ENCODE measurements around the gene TSPAN18. TPM values are rescaled to one million over a fixed set of nuclear protein-coding genes. Genes with fewer than 3 reads are reported as not detected.
A peak's percentile ranks its signal among the peaks of the same experiment; 100 is the strongest.

Gene TSPAN18
- total and polyA plus RNA-seq, 2 of the 8 experiments (the other 6 are each of a cell fraction or from before 2014, with no cell fraction given): 5.2 to 10.2 TPM

DNA sequence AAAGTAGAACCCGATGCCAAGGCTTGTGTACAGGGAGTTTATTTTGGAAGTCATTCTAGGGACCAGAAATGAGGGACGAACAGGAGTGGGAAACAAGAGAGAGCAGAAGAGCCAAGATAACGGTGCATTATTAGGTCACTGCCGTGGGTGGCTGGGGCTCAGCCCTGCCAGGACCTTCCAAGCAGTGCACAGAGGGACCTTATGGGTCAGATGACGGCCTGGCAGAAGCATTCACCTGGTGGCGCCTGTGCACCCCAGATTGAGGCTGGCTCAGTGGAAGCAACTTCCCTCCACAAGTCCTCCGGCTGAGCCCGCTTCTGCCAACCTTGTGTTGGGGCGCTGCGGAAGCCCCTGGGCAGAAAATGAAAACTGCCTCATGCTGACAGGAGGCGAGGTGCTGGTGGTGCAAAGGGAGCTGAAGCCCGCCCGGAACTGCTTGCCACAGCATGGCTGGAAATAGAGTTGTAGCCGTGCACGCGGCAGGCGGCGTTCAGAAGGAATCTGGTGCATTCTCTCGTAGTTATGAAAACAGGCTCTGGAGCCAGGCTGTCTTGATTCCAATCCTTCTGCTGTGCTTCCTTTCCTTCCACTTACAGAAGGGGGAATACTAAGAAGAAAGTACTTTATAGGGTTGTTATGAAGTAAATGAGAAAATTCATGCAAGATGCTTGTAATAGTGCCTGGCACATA lies 246.1 kb downstream of the TSPAN18 start:
- H3K79me2 ChIP-seq (ENCODE audit: control insufficient read depth in 1 of 2, insufficient read depth in 2 of 2, low read length in 2 of 2): no peaks in the 10 kb centered on the region
- no peak overlapping the region for H3K18ac ChIP-seq (ENCODE audit: extremely low read depth, low read length)
- H3K9me3 ChIP-seq (ENCODE audit: insufficient read depth in 2 of 2, low read depth in 1 of 2, low read length in 1 of 2): no peaks in the 10 kb centered on the region
- no peak overlapping the region for H2BK20ac ChIP-seq (ENCODE audit: low read length)
- no peaks in the 10 kb centered on the region for H3K23me2 ChIP-seq (ENCODE audit: low read depth, low read length)
- no peaks in the 10 kb centered on the region for H3K79me1 ChIP-seq (ENCODE audit: low read depth, low read length)
- CTCF ChIA-PET (ENCODE audit: partially characterized antibody): interaction anchor here (1.3 to 38.2 kb wide), 5 partner anchors 12 to 132 kb away, joined by 3 to 731 read pairs (median 26); no protein-coding TSS in a partner anchor
- no peak overlapping the region for H3K56ac ChIP-seq (replicated peaks; ENCODE audit: insufficient read length, low read depth, low read length)
- no peak overlapping the region for H3K4ac ChIP-seq (replicated peaks; ENCODE audit: insufficient read length, low read depth, low read length)
- POLR2A ChIA-PET (ENCODE audit: partially characterized antibody): interaction anchor here (1.5 kb wide), 1 partner anchor 13 kb away, joined by 3 read pairs; no protein-coding TSS in a partner anchor
- no peak overlapping the region for H2AK5ac ChIP-seq (ENCODE audit: low read depth, low read length)
- H4K8ac ChIP-seq (ENCODE audit: extremely low read depth, insufficient read depth, low read length): no peak overlapping the region
- DNase-seq (ENCODE audit: low read depth in 1 of 2, low spot score in 2 of 2) (no peak), FAIRE-seq (no peak)
- no peak overlapping the region for H3K4me2 ChIP-seq (ENCODE audit: insufficient read depth in 1 of 2, low read depth in 2 of 2, low read length in 2 of 2)
- H3K27ac ChIP-seq (ENCODE audit: low read depth, low read length): no peak overlapping the region
- H4K91ac ChIP-seq (replicated peaks; ENCODE audit: insufficient read length, low read length): no peak overlapping the region
- no peak overlapping the region for H3K9ac ChIP-seq (replicated peaks in 1 of 4; ENCODE audit: extremely low read depth in 1 of 4, low read depth in 3 of 4, low read length in 3 of 4)
- peaks cover 2 to 17% (median 6%) of the 10 kb centered on the region in 4 experiments for H3K4me1 ChIP-seq (replicated peaks in 1 of 4; ENCODE audit: control insufficient read depth in 3 of 4, insufficient read depth in 4 of 4, low read length in 3 of 4)
- WGBS, 2 experiments (ENCODE audit: extremely low coverage in 1 of 2, insufficient coverage in 1 of 2, insufficient read length in 1 of 2, insufficient replicate concordance in 2 of 2, low coverage in 1 of 2, low lambda C conversion rate in 2 of 2, missing lambda C conversion rate in 1 of 2): 96% methylated on average over 19 of the region's 19 CpGs; no CpG with 5 or more reads in 1 of the 2 experiments
- H4K20me1 ChIP-seq (replicated peaks in 1 of 2; ENCODE audit: control insufficient read depth in 1 of 2, insufficient read depth in 2 of 2, low read length in 2 of 2): no peaks in the 10 kb centered on the region
- no peak overlapping the region for H2BK12ac ChIP-seq (ENCODE audit: low read depth, low read length)
- H3K4me3 ChIP-seq (ENCODE audit: extremely low read depth in 1 of 4, insufficient read depth in 2 of 4, low read depth in 3 of 4, low read length in 4 of 4): no peak overlapping the region
- no peaks in the 10 kb centered on the region for H3K27me3 ChIP-seq (replicated peaks in 1 of 4; ENCODE audit: control insufficient read depth in 3 of 4, extremely low read depth in 1 of 4, insufficient read depth in 3 of 4, low read length in 3 of 4)
- H3K23ac ChIP-seq (ENCODE audit: insufficient read length): no peak overlapping the region
- H2BK15ac ChIP-seq (ENCODE audit: low read length): 0 out of 2 replicates have a peak overlapping the region, but pooled peaks have one; percentile 47
- no peak overlapping the region for H2AFZ ChIP-seq (ENCODE audit: low read length)
- no peak for TF ChIP-seq BCL11A (IDR thresholded peaks at IDR 0.05; ENCODE audit: low read depth in 2 of 2, low read length in 2 of 2)
- TF ChIP-seq SUZ12 (IDR thresholded peaks at IDR 0.05; ENCODE audit: low read length): no peak
- TF ChIP-seq RXRA (IDR thresholded peaks at IDR 0.05; ENCODE audit: insufficient read depth, low read depth, low read length): no peak
- 0 out of 4 replicates have a peak, but pooled peaks of 1 of the 2 experiments have one; percentile 10 for TF ChIP-seq RAD21 (IDR thresholded peaks at IDR 0.05 in 1 of 2, conservative IDR thresholded peaks at IDR 0.05 in 1 of 2; ENCODE audit: low read depth in 2 of 2, low read length in 2 of 2)
- TF ChIP-seq SRF (IDR thresholded peaks at IDR 0.05; ENCODE audit: low read depth, low read length): no peak
- no peak for TF ChIP-seq KDM5A (IDR thresholded peaks at IDR 0.05; ENCODE audit: low read length)
- TF ChIP-seq SP4 (IDR thresholded peaks at IDR 0.05; ENCODE audit: low read length): no peak
- H2BK120ac ChIP-seq (replicated peaks; ENCODE audit: low read depth, low read length): no peak overlapping the region
- no peak overlapping the region for H2BK5ac ChIP-seq (ENCODE audit: low read depth, low read length)
- H4K5ac ChIP-seq (ENCODE audit: insufficient read length, low read depth, low read length): no peak overlapping the region
- no peaks in the 10 kb centered on the region for H3K36me3 ChIP-seq (ENCODE audit: control insufficient read depth in 2 of 4, insufficient read depth in 4 of 4, low read length in 3 of 4)
- no peak overlapping the region for H3K14ac ChIP-seq (ENCODE audit: insufficient read length)
